T47D (cell line): ENCODE data around the gene TPD52L2.
A peak's percentile ranks its signal among the peaks of the same experiment; 100 is the strongest.
"Not testable (repeated sequence)": the region's sequence is repeated elsewhere in the genome, so short reads cannot be mapped to it uniquely, and the experiment has no call there.

Experiments
- DNase-seq, 2 experiments: peaks; one replicate each; pipeline versions ENCODE4 v3.0.0 to v3.0.0-alpha.2; 2011 to 2012; ENCODE audit warnings: low read depth in 1 of 2, low spot score in 1 of 2
- JUND ChIP-seq: IDR thresholded peaks from 2 replicates; pipeline ENCODE4 v1.6.1; 2012; ENCODE audit warnings: low read depth
- in situ Hi-C: cut with HindIII; loops from 2 replicates; pipeline ENCODE4 v1.10.0; 2016; ENCODE audit warnings: low sequenced_read_pairs, low pct_unique_long_range_greater_than_20kb

Gene TPD52L2

GRCh38 chr20:63842258-63842657 is 22.8 kb upstream of the TPD52L2 start:
- in situ Hi-C loops = no loop called here
- DNase-seq = no peak
- no peak for TF ChIP-seq JUND

DNA sequence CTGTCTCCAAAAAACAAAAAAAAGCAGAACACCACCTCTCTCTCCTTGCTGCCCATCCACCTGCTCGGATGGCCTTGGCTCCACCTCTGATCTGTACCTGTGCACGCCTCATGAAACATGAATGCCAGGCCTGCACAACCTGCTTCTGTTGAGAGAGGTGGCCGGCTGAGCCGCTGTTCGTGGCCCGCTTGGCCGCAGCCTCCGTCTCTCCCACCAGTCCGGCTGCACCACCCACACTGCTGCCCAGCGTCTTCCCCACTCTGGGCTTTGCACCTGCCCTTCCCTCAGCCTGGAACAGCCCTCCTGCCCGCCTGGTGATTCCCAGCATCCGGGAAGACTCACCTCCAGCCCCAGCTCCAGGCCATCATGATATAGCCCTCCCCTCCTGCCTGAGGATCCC is 21.8 kb upstream of the TPD52L2 start:
- DNase-seq = no peak
- in situ Hi-C loops = no loop called here
- no peak for TF ChIP-seq JUND

DNA sequence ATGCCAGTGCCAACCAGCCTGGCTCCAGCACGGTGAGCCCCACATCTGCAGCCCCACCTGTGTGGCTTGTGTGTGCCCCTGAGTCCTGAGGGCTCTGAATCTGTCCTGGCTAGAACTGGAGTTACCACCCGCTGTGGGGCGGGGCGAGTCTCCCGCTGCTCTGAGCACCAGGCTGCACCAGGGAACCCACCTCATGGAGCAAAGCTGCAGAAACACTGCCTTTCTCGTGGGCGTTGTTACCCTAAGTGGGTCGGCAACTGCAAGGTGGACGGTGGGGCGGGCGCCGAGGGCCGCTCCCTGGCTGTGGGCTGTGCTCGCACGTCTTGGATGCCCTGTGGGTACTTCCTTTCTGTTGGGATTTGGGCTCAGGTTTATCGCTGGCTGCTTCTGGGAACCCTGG is 21.3 kb upstream of the TPD52L2 start:
- in situ Hi-C loops = no loop called here
- no peak for TF ChIP-seq JUND
- DNase-seq = no peak

- no peak for DNase-seq
- in situ Hi-C loops = no loop called here
- TF ChIP-seq JUND = no peak
Observed at GRCh38 chr20:63844511-63844991, 20.5 kb upstream of the TPD52L2 start.

DNA sequence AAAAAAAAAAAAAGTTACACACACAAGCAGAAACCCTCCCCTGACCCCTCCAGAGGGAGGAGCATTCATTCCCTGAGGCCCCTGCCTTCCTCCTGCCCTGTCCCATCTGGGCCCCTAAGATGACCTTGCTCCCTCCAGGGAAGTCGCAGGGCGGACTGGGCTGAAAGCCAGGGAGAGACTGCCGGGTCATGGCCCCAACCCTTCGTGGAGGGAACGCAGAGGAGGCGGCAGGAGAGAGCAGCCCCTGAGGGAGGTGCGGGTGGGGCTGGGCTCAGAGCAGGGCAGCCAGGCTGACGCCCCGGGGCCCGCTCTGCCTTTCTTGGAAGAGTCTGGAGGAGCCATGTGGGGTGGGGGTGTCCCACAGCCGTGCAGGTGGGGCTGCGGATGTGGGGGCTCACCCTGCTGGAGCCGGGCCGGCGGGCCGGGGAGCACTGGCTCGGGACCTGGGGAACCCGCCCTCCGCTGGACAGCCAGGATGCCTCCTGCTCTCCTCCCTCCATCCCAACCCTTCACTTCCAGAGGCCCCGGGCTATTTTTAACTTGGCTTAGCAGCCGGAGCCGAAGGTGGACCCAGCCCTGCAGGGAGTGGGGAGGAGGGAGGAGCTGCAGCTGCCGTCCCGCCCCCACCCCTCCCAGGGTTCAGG is 18.8 kb upstream of the TPD52L2 start:
- in situ Hi-C loops = no loop called here
- DNase-seq = peak in 1 of 2 experiments; percentile 68
- no peak for TF ChIP-seq JUND

GRCh38 chr20:63846888-63847236 is 18.2 kb upstream of the TPD52L2 start:
- TF ChIP-seq JUND = no peak

DNA sequence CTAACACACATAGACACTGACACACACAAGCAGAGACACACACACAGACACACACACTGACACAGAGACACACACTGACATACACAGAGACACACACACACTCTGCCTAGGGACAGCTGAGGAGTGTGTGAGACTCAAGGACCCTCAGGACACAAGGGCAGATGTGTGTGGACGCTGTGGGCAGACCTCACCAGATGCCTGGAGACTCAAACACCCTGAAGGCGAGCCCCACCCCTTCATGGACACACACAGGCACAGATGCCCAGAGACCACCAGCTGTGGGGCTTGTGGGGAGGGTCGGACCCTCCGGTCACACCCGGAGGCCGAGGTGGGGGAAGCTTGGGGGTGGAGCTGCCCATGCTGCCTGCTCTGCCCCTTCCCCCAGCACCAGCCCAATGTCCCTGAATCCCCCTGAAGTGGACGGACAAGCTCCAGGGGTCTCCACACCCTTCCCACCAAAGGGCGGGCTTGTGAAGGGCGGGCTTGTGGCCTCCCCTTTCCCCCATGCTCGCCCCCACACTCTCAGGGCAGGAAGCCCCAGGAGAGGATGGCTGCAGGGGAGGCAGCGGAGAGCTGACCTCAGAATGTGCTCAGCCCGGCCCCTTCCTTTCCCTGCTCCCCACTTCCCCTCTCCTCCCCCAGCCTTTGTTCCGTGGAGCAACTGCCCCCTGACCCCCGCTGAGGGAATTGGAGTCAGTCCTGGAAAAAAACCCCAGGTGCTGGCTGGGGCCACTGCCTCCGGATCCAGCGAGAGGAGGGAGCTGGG is 17.6 kb upstream of the TPD52L2 start:
- in situ Hi-C loops = no loop called here
- no peak for DNase-seq

More at GRCh38 chr20:63846888-63847236, 18.2 kb upstream of the TPD52L2 start:
- DNase-seq = no peak
- in situ Hi-C loops = no loop called here

GRCh38 chr20:63848003-63848911 is 16.8 kb upstream of the TPD52L2 start:
- in situ Hi-C loops = no loop called here
- no peak for TF ChIP-seq JUND
- no peak for DNase-seq

More for the DNA sequence above, 17.6 kb upstream of the TPD52L2 start:
- no peak for TF ChIP-seq JUND

DNA sequence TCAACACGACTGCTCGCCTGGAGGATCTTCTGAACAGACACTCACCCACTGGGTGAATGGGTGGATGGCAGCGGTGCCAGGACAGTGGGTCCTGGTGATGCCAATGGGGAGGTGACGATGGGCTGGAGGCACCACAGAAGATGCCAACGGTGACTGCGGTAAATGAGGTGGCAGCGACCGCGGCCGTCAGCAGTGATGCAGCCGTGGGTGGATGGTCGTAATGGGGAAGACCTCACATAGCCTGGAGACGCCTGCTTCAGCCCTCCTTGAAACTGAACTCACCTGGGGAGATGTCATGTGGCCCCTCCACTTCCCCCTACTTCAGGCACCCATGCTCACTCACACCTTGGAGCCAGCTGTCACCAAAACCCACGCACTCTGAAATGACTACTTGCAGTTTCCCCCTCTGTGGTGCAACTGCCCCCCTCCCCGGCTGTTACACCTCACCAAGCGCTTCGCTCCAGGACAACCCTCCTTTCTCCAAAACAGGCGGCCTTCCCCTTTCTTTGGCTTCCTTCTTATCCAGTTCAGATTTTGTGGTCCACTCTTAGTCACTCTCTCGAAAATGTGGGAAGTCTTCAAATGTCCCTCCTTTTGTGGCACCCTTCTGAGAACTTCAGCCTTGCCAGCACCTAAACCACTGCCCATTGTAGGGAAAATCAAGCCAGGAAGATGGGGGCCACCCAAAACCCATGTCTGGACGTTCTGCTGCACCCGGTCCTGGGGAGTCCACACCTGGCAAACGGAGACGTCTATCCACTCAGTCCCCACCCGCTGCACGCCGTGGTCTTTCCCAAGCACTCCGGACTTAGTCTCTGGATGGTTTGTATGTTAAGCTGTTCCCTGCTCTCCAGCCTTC is 14.2 kb upstream of the TPD52L2 start:
- in situ Hi-C loops = no loop called here
- DNase-seq = no peak
- no peak for TF ChIP-seq JUND

DNA sequence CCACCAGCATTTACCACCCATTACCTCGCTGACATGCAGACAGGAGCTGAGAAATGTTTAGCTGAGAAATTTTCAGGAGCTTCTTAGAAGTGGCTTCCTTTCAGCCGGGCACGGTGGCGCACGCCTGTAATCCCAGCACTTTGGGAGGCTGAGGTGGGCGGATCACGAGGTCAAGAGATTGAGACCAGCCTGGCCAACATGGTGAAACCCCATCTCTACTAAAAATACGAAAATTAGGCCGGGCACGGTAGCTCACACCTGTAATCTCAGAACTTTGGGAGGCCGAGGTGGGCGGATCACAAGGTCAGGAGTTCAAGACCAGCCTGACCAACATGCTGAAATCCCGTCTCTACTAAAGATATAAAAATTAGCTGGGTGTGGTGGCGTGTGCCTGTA is 13.5 kb upstream of the TPD52L2 start:
- DNase-seq, in situ Hi-C loops: not testable (repeated sequence)

- in situ Hi-C loops, DNase-seq: not testable (repeated sequence)
Observed at GRCh38 chr20:63853733-63854068, 11.4 kb upstream of the TPD52L2 start.
